Measurements from ENCODE around the gene NRXN3.

NRXN3 gene

DNA sequence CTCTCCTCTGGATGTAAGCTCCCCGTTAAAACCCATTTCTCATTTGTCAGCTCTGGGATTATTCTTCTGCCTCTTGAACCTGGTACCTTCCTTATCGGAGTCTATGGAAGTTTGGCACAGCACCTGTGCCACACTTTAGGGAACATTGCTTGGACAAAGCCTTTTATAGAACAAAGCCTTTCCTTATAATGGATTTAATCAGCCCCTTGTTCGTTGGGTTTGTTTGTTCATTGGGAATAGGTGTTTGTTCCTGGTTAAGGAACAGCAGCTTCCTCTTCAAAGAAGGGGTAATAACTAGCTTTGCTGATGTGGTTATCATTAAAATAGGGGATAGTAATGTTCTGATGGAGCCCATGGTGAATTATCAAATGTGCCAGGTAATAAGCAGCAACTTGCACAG, 70.4 kb downstream of the NRXN3 start:
- in situ Hi-C loops (cut with MboI; ENCODE audit: low sequenced_read_pairs) = no loop called here

- in situ Hi-C loops (cut with MboI; ENCODE audit: low sequenced_read_pairs) = no loop called here
These were observed 71.9 kb downstream of the NRXN3 start for GRCh38 chr14:78242086-78242485.

DNA sequence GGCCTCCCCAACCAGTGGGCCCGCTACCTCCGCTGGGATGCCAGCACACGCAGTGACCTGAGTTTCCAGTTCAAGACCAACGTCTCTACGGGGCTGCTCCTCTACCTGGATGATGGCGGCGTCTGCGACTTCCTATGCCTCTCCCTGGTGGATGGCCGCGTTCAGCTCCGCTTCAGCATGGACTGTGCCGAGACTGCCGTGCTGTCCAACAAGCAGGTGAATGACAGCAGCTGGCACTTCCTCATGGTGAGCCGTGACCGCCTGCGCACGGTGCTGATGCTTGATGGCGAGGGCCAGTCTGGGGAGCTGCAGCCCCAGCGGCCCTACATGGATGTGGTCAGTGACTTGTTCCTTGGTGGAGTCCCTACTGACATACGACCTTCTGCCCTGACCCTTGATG, 73.0 kb downstream of the NRXN3 start:
- in situ Hi-C loops (cut with MboI; ENCODE audit: low sequenced_read_pairs) = no loop called here

GRCh38 chr14:78245238-78245637, 75.1 kb downstream of the NRXN3 start:
- in situ Hi-C loops (cut with MboI; ENCODE audit: low sequenced_read_pairs) = no loop called here

DNA sequence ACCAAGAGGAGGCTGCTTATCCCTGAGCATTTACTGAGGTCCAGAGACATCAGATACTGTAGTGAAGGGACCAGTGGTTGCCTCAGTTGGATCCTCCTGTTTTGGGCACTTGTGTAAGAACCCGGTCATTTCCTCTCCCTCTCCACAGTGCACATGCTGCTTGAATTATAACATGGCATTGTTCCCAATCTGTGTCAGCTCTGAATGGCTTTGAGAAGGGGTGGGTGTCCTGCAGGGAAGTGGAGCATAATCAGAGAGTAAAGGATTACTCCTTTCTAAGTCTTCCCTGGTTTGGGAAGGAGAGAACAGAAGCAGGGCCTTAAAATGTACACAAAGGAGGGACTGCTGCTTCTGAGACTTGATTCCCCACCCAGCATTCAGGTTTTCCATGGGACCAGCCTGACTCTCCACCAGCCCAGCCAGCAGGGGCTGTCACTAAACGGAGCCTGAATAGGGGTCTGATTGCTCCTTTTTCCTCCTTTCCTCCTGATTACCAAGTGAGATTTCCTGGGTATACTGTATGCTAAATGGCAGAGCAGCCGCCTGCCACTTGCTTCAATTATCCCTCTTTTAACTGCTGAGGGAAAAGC, 78.4 kb downstream of the NRXN3 start:
- in situ Hi-C loops (cut with MboI; ENCODE audit: low sequenced_read_pairs) = no loop called here

DNA sequence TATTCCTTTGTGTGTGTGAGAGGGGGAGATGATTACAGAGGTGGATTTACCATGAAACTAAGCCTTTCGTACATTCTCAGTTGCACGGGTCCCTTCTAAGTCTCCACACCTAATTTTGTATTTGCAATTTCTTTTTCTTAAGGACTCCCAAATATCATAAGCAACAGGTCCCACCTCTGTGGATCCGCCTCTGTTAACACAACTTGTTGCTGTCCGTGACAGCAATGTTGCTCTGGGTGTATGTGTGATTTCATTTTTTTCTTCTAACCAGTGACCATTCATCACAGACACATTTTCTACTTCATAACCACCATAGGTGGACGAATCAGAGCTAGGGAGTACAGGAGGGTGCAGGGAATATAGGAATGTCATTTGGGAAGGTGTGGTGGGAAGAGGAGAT, 81.1 kb downstream of the NRXN3 start:
- in situ Hi-C loops (cut with MboI; ENCODE audit: low sequenced_read_pairs) = no loop called here

- in situ Hi-C loops (cut with MboI; ENCODE audit: low sequenced_read_pairs) = no loop called here
These were observed 83.8 kb downstream of the NRXN3 start for GRCh38 chr14:78253986-78254385.

DNA sequence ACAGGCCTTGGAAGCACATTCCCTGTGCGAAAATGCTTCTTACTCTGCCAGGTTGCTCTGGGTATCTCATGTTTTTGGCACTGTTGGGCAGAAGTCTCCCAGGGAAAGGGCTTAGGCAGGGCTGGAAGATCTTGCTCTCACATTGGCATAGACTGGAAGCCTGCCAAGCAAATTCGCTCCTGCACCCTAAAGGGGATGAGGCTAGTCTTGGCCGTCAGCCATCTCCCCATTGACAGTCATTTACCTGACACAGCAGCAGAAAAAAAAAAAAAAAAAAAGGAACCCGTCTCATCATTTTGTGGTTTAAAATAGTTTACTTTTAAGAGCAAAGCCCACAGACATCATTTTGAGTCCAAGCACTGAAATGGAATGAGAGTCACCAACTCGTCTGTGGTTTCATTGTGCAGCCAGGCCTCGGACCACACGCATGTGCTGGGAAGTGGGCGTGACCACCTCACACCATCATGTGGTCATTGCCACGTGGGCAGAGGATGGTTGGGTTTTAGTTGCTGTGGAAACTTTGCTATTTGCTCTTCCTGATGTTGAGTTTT, 84.8 kb downstream of the NRXN3 start:
- in situ Hi-C loops (cut with MboI; ENCODE audit: low sequenced_read_pairs) = no loop called here

DNA sequence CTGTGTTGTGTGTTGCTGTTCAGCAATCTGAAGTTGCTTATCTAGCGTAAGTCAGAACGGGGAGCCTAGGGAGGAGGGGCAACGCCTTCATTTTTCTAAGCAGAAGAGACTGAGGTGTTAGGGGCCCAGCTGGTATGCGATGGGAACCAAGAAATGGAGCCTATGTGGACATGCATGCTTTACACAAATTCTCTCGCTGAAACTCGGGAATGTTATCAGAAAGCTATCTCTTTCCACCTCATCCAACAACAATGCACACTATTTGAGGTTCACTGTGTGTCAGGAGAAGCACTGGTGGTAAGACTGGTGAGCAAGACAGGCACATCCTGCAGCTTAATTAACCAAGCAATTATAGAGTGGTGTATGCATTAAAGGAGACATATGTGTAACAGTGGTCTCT, 89.7 kb downstream of the NRXN3 start:
- in situ Hi-C loops (cut with MboI; ENCODE audit: low sequenced_read_pairs) = no loop called here

DNA sequence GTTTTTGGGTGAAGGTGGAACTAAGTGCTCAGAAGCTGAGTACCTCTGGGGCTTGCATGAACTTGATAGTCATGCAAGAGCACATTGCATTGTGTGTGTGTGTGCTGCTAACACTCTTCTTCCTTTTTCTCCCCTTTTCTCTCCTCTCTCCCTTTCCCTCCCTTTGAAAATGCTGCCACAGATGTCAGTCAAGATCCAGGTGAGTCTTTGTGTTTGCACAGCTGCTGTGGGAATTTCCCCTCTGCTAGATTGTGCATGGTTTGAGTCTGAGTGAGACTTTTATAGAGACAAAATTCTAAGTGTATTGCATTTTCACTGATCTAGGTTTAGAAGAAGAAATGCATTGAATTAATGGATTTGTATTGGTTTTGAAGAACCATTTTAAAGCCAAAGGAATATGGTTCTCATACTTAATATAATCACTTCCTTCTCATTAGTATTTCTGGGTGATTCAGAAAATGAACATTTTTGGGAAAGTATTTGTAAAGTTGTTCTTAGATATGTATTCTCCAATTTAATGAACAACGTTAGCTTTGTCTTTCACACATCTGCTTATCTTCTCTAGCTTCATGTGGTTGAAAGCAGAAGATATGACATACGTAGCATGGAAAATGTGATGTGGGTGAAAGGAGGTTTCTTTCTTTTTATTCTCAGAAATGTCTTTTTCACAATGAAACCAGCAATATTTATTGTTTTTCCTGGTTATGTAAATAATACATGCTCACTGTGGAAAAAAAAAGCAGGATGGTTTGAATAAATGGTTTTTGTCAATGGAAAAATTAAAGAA, 108.5 kb downstream of the NRXN3 start:
- in situ Hi-C loops (cut with MboI; ENCODE audit: low sequenced_read_pairs) = no loop called here

GRCh38 chr14:78282437-78282836, 112.3 kb downstream of the NRXN3 start:
- in situ Hi-C loops (cut with MboI; ENCODE audit: low sequenced_read_pairs) = no loop called here

- in situ Hi-C loops (cut with MboI; ENCODE audit: low sequenced_read_pairs) = no loop called here
These were observed 116.0 kb downstream of the NRXN3 start for GRCh38 chr14:78286210-78286609.

DNA sequence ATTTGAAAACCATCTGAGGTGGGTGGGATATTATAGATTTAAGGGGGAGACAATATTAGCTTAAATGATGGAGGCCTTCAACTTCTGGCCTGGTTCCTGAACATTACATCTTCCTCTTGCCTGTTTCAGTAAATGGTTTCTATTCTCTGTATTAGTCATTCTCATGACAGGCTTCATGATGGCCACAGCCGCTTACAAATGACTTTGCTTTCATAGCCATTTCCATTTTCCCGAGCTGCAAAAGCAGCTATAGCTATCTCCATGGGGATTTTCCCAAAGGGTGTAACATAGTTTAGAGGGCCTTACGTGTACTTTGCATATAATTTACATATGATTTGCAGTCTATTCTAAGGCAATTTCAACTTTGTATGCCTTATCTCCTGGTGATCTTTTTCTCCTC, 121.8 kb downstream of the NRXN3 start:
- in situ Hi-C loops (cut with MboI; ENCODE audit: low sequenced_read_pairs) = no loop called here

DNA sequence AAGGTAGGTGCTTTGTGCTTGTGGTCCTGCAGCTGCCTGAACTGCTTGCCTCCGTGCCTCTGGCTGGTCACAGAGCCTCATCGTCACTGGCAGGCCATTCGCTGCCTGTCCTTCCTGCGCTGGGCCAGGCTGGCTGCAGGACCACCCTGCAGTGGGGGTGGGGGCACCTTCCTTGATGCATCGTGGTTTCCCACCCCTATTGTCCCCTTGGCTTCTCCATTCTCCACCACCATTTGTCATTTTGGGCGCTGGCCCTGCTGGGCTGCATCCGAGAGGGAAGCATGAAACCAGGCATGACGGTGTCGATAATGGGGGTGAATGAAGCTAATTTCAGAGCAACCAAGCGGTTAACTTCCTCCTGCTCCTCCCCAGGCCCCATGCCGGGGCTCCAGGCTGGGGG, 127.7 kb downstream of the NRXN3 start:
- in situ Hi-C loops (cut with MboI; ENCODE audit: low sequenced_read_pairs) = no loop called here

DNA sequence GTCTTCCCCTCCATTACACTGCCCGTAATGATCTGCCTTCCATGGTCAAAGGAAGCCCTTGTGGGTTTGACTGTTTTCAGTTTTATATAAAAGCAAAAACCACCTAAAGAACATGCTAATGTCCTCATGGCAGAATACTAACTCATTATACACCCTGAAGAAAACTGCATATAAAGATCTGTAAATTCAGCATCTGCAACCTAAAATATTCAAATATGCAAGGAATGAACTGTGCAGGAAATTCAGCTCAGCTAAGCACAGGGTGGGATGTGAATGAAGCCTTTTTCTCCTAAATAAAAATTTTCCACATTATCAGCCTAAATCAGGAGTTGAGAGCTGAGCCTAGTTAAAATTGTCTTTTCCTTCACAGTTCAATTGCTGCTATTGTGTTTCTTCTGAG, 128.1 kb downstream of the NRXN3 start:
- in situ Hi-C loops (cut with MboI; ENCODE audit: low sequenced_read_pairs) = no loop called here

DNA sequence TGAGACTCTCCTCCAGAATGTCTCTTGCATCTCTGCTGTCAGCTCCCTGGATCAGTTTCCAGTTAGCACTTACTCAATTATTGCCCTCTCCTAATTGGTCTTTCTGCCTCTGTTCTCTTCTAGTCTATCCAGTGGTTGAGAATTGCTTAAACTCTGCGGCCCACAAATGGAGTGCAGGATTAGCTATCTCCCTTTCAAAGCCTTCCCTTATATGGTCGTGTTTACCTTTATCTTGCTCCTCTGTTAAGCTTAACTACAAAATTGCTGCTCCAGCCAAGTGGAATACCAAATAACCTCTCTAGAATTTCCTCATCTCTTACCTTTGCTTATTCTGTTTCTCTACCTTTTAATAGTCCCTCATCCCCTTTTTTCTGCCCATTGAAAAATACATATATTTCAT, 132.7 kb downstream of the NRXN3 start:
- in situ Hi-C loops (cut with MboI; ENCODE audit: low sequenced_read_pairs) = no loop called here

DNA sequence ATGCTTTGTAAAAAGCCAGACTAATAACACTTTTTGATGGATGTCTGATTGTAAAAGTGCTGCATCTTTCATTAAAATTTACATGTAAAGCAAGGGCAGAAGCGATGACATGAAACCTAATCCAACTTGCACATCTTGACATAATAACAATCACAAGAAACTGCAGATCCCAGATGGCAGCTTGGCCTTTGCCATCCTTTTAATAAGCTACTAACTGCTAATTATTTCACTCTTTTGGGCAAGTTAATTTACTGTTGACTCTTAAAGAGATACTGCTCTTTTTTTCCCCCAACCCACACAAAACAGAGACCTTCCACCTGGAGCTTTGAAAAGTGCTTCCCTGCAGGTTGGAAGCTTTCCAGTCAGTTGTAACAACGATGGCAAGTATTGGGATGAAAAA, 137.5 kb downstream of the NRXN3 start:
- in situ Hi-C loops (cut with MboI; ENCODE audit: low sequenced_read_pairs) = no loop called here

- in situ Hi-C loops (cut with MboI; ENCODE audit: low sequenced_read_pairs) = no loop called here
These were observed 137.9 kb downstream of the NRXN3 start for GRCh38 chr14:78308079-78308478.

DNA sequence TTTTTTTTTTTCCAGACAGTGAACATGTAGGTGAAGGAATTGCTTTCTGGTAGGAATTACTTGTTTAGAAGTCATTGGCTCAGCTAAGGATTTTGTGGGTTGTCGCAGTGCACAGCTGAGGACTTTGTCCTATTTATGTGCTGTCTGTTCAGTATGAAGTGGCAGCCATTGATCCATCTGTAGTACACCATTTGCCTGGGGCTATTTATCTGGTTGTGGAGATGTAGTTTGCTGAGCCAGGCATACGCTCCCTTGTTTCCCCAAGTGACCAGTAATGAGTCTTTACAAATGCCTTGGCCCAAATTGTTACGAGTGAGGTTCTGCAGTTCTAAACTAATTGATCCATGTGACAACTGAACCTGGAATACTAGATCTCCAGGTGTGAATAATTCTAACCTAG, 140.1 kb downstream of the NRXN3 start:
- in situ Hi-C loops (cut with MboI; ENCODE audit: low sequenced_read_pairs) = no loop called here

DNA sequence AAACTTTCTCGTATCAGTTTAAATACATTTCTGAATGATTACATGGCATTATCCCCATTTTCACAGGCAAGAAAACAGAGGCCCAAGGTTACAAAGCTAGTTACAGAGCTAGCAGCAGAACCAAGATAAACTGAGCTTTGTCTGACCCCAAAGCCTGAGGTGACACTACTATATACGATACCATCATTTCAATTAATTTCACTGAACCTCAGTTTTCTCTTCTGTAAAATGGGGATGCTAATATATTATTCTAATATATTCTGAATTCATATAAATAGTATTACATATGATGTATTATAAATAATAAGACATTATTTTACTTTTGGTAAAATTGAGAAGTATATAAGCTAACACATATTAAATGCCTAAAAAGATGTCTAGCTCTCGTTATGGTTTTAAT, 143.3 kb downstream of the NRXN3 start:
- in situ Hi-C loops (cut with MboI; ENCODE audit: low sequenced_read_pairs) = no loop called here

DNA sequence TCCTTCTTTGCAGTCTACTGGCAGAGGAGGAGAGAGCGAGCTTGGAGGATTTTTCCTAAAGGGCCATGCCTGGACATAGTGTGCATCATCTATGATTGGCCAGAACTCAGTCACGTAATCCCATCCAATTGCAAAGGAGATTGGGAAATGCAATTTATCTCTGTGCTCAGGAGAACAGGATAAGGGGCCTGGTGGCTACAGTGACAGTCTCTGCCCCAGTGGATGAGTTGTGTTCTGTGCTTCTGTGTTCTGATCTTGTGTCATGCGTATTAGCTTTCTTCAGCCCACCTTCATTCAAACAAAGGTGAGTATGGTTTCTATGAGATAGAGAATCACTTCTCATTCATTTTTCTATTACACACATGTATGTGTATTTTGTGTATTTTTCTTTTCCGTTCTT, 144.3 kb downstream of the NRXN3 start:
- in situ Hi-C loops (cut with MboI; ENCODE audit: low sequenced_read_pairs) = no loop called here

DNA sequence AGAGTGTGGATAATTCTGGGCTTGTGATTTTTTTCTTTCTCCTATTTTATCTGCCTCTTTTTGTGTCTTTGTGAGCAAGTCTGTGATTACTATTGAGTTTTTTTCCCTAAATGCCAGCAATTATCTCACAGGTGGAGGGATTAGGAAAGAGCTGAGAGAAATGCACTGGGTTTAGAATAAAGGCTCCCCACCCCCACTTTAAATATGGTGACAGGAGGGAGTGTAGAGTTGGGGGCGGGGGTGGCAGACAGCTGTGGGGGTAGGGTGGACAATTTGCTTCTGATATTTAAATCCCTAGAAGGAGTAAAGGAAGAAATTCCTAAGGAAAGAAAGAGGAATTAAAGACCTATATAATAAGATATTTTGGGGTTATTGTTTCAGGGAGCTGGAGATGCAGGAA, 145.9 kb downstream of the NRXN3 start:
- in situ Hi-C loops (cut with MboI; ENCODE audit: low sequenced_read_pairs) = no loop called here

GRCh38 chr14:78316786-78317185, 146.6 kb downstream of the NRXN3 start:
- in situ Hi-C loops (cut with MboI; ENCODE audit: low sequenced_read_pairs) = no loop called here

Measured in HL-60/S4 treated with retinoic acid at 250 ng/mL for 4 days and 3 days (cell line).